DMS114 treated with DMSO at 0.1 percent for 48 hours (cell line): Measurements from ENCODE around the gene FGGY.
"Not testable (repeated sequence)": the region's sequence is repeated elsewhere in the genome, so short reads cannot be mapped to it uniquely, and the experiment has no call there.

Experiments
- DNase-seq: peaks from one replicate; lab custom pipeline; 2025; ENCODE audit not compliant: unreplicated experiment; lab: John Stamatoyannopoulos, UW

Gene FGGY

GRCh38 chr1:59565611-59566410 is 268.9 kb downstream of the FGGY start:
- DNase-seq, result no peak

GRCh38 chr1:59568158-59568935 is 271.5 kb downstream of the FGGY start:
- DNase-seq, result no peak

GRCh38 chr1:59569198-59569597 is 272.3 kb downstream of the FGGY start:
- no peak for DNase-seq

DNA sequence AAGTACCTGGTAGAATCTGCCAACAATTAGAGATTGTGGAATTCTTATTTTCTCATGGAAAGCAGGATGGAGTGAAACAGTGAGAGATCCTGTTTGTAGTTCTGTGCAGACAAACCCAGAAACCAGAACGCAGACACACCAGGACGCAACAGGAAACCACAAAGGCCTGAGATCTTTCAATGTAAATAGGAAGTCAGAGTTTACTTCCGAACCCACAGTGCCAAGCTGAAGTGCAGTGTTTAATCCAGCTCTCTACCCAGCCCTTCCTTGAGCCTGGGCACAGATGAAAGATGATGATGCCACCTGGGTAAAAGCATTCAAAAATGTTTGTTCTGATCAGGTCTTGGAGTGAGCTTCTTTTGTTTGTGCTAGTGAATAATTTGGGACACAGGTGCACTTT is 273.6 kb downstream of the FGGY start:
- DNase-seq, result no peak

DNA sequence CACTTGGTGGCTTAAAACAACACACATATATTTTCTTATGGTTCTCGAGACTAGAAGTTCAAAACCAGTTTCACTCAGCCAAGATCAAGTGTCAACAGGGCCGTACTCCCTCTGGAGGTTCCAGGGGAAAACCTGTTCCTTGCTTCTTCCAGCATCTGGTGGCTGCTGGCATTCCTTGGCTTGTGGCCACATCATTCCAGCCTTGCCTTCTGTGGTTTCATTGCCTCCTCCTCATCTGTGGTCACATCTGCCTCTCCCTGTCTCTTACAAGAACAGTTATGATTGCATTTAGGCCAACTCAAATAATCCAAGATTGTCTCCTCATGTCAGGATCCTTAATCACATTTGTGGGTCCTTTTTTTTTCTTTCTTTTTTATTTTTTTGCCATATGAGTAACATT is 277.2 kb downstream of the FGGY start:
- no peak for DNase-seq

DNA sequence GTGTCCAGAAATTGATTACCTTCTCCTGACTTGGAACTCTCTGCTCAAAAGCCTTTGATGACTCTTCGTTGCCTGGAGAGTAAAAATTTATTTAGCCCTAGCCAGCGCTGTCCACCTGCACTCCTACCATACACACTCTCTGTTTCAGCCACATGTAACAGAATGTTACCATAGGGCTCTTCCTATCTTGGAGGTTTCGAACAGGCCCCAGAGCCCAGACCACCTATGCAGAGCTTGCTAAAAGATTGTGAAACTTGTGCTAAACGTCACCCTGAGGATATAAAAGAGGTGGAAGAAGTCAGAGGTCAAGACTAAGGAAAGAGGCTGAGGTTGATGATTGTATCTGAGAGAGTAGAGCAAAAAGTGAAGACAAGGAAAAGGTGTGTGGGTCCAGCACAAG is 280.9 kb downstream of the FGGY start:
- DNase-seq, result no peak

GRCh38 chr1:59579222-59579621 is 282.3 kb downstream of the FGGY start:
- no peak for DNase-seq

DNA sequence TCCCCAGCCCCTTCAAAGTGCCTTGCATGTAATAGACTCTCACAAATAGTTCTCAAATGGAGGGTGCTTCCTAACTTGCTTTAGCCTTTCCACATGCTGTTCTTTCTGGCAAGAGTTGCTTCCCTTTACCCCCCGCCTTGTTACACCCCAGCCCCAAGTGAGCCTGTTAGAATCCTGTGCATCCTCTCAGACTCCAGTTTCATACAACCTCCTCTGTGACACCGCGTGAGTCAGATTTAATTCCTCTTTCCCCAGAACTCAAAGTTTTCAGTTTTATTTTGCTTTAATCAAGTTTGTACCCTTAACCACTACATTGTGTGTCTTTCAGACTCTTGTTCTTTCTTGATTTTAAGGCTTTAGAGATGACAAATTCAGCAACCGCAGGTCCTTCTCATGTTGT is 283.4 kb downstream of the FGGY start:
- no peak for DNase-seq

GRCh38 chr1:59592410-59592809 is 295.5 kb downstream of the FGGY start:
- DNase-seq, result not testable (repeated sequence)

- no peak for DNase-seq
These were observed 296.0 kb downstream of the FGGY start for GRCh38 chr1:59592924-59593323.

DNA sequence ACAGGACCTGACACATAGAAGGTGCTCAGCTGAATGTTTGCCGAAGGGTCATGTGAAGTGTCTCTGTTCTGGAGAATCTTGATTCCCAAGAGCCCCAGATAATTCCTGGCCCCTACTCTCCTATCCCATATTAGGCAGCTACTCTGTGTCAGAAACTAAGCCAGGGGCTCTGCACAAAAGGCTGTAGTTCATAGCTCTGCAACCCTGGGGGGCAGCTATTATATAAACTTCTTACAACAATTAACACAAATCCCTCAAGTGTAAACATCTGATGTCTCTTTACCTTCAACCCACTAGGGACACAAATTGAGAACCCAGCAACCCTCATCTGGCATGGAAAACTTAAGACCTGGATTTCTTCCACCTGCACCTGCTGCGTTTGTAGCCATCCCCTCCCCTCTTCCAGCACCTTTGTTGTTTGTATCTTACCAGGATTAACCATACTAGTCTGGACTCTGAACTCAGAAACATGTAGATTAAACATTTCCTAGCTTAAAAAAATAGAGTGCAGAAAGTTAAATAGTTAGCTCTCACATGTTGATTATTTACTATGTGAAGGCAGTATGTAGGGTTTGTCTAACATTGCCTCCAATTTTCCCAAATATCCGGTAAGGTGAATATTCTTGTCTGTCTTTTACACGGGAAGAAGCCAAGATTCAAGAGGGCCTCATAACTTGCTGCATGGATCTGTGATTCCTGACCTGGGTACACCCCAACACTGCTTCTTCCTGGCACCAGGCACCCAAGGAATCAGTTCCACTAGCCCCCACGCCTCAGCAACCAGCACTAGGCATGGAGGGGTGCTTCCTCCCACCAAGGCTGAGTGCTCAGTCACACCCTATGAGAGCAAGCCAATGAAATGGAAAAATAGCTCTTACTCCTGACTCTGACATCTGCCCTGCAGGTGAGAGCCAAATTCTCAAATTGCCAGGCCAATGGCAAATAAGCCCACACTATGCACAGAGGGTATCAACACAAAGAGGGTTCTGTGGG is 297.2 kb downstream of the FGGY start:
- DNase-seq, result no peak

GRCh38 chr1:59595774-59596173 is 298.9 kb downstream of the FGGY start:
- DNase-seq, result no peak

GRCh38 chr1:59596432-59596831 is 299.5 kb downstream of the FGGY start:
- DNase-seq, result no peak

DNA sequence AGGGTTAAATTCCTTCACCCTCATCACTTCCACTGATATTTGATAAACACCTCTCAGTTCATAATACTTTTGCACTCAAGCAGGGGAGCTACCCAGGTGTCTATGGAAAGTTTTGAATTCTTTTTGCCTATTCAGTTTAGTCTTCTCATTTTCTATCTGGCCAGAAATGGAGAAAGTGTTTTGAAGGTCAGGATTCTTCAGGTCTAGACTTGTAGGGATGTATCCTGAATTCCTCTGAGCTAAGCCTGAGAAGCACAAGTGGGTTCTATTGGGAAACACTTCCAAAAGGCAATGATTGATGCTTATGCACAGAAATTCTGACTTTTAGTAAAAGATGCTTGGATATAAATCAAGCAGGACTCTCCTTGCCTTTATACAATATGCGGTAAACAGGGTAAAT is 300.1 kb downstream of the FGGY start:
- no peak for DNase-seq

- DNase-seq, result no peak
These were observed 300.7 kb downstream of the FGGY start for GRCh38 chr1:59597420-59598119.

DNA sequence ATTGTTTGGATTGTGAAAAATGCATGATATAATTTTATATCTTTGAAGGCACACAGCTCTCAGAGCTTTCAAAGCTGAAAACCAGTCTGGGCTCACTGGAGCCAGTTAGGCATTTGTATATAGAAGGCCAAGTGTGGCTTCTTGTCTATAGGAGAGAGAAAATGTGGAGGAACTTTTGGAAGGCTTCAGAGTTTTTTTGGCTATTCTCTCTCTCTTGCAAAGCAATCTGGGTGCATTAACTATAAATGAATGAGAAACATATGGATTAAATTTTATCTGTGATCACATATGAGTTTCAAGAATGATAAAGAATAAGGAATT is 301.2 kb downstream of the FGGY start:
- no peak for DNase-seq

DNA sequence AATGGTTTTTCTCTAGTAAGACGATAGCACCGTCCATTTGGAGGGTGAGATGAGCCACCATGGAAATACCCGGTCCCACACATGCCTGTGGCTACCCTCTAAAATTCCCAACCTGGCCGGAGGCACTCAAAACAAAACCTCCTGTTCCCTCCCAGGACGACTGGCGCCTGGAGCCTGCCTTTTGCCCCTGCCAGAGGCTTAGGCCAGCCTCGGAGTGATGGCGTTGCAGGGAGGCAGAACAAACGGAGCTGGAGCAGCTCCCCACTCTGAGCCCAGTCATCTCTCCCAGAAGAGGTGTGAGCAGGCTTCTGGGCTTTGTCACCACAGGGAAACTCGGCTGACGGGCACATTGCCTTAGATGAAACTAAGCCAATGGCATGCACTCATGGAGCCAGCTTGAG is 304.1 kb downstream of the FGGY start:
- no peak for DNase-seq

DNA sequence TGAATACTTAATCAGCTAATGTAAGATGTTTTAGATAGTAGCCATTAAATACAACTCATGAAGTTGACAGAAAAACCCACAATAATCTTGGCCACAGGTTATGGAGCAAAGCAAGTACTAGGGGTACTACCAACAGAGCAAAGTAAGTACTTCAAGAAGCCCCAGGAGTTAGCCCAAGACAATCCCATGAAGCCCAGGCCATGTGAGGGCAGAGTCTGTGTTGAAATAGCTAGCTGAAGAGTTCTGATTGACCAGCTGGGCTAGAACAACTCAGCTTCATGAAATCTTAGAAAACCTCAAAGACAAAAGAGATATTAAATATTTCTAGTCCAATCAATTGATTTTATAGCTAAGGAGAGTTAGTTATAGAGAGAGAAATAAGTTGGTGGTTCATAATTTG is 304.9 kb downstream of the FGGY start:
- no peak for DNase-seq

- no peak for DNase-seq
These were observed 307.3 kb downstream of the FGGY start for GRCh38 chr1:59604191-59604590.

GRCh38 chr1:59605184-59605583 is 308.3 kb downstream of the FGGY start:
- DNase-seq, result no peak

DNA sequence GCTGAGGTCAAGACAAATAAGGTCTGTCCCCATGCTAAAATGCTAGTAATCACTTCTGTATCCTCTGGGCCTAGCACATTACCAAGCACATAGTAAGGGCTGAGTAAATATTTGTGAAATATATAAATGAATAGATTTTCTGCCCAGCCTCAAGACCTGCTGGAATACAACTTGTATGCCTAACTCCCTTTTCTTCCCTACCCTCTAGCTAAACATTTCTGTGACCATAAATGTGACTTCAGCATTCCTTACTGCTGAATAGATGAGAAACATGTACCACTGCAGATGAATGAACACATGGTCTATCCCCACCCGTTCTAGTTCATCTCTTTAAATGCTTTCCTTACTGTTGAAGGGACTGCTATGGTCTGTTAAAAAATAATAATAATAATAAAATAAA is 308.9 kb downstream of the FGGY start:
- no peak for DNase-seq
